ENCODE measurements around the gene PGK1. TPM values are rescaled to one million over a fixed set of nuclear protein-coding genes. Genes with fewer than 3 reads are reported as not detected.

Gene PGK1
- total and polyA plus RNA-seq, 12 donors, result 69.4 to 524 (median 320) TPM

- H3K27me3 ChIP-seq, result no peaks in the 10 kb centered on the region
- no peaks in the 10 kb centered on the region for H3K9me3 ChIP-seq (replicated peaks in 1 of 3)
- peaks cover 4 to 16% of the 10 kb centered on the region in 2 donors for H3K36me3 ChIP-seq (replicated peaks in 1 of 2)
- H3K4me1 ChIP-seq (replicated peaks in 1 of 2), result peaks cover 12 to 17% of the 10 kb centered on the region in 2 donors
- DNase-seq, result no peak
- H3K4me3 ChIP-seq, result no peak overlapping the region
- H3K27ac ChIP-seq, result no peak overlapping the region
- intact Hi-C loops (cut with DNase I), result no loop called here
- WGBS, 4 donors, result 79 to 85% (median 80%) methylated on average over 2 of the region's 2 CpGs
- TF ChIP-seq POLR2A (IDR thresholded peaks at IDR 0.05), result no peak
- no peak for TF ChIP-seq CTCF (IDR thresholded peaks at IDR 0.05)
These were observed 5.4 kb downstream of the PGK1 start for GRCh38 chrX:78109458-78109857.

GRCh38 chrX:78111140-78111931 is 7.3 kb downstream of the PGK1 start:
- peak; percentile 34 to 68 (median 51) for DNase-seq
- TF ChIP-seq POLR2A (IDR thresholded peaks at IDR 0.05) (no peak), CTCF (IDR thresholded peaks at IDR 0.05) (no peak)
- peaks cover 4 to 33% of the 10 kb centered on the region in 2 donors for H3K36me3 ChIP-seq (replicated peaks in 1 of 2)
- no peak overlapping the region for H3K4me3 ChIP-seq
- 55 to 69% (median 65%) methylated on average over 10 of the region's 10 CpGs for WGBS, 4 donors
- no peaks in the 10 kb centered on the region for H3K27me3 ChIP-seq
- H3K27ac ChIP-seq, result no peak overlapping the region
- no peaks in the 10 kb centered on the region for H3K9me3 ChIP-seq (replicated peaks in 1 of 3)
- intact Hi-C loops (cut with DNase I), result no loop called here
- H3K4me1 ChIP-seq (replicated peaks in 1 of 2), result peaks cover 6 to 17% of the 10 kb centered on the region in 2 donors

GRCh38 chrX:78116365-78116764 is 12.3 kb downstream of the PGK1 start:
- no peaks in the 10 kb centered on the region for H3K9me3 ChIP-seq (replicated peaks in 1 of 3)
- no peaks in the 10 kb centered on the region for H3K27me3 ChIP-seq
- intact Hi-C loops (cut with DNase I), result no loop called here
- H3K27ac ChIP-seq, result no peak overlapping the region
- H3K4me1 ChIP-seq (replicated peaks in 1 of 2), result no peaks in the 10 kb centered on the region
- H3K36me3 ChIP-seq (replicated peaks in 1 of 2), result peaks cover 0 to 77% of the 10 kb centered on the region in 2 donors
- no peak for DNase-seq
- TF ChIP-seq CTCF (IDR thresholded peaks at IDR 0.05) (no peak), POLR2A (IDR thresholded peaks at IDR 0.05) (no peak)
- H3K4me3 ChIP-seq, result no peak overlapping the region

- Histone ChIP-seq H3K27ac (no peak overlapping the region), H3K4me1 (replicated peaks in 1 of 2) (no peaks in the 10 kb centered on the region), H3K9me3 (replicated peaks in 1 of 3) (no peaks in the 10 kb centered on the region), H3K4me3 (no peak overlapping the region), H3K27me3 (no peaks in the 10 kb centered on the region), H3K36me3 (replicated peaks in 1 of 2) (peaks cover 0 to 80% of the 10 kb centered on the region in 2 donors)
- intact Hi-C loops (cut with DNase I), result no loop called here
- WGBS, 4 donors, result 20 to 45% (median 29%) methylated on average over 2 of the region's 2 CpGs
- TF ChIP-seq CTCF (IDR thresholded peaks at IDR 0.05) (no peak), POLR2A (IDR thresholded peaks at IDR 0.05) (no peak)
- DNase-seq, result no peak
These were observed 12.7 kb downstream of the PGK1 start for GRCh38 chrX:78116766-78117165.

Measured in adrenal gland (tissue), 12 donors.